Measurements from ENCODE around the gene TRIM67.

GRCh38 chr1:231192620-231193163, 30.8 kb downstream of the TRIM67 start:
- no peak for TF ChIP-seq CTCF (IDR thresholded peaks at IDR 0.05)
- TF ChIP-seq EZH2 (IDR thresholded peaks at IDR 0.05; ENCODE audit: borderline replicate concordance, insufficient read depth, low read depth, low read length, poor library complexity, severe bottlenecking) = no peak
